Stomach (tissue), 4 donors: ENCODE measurements around the gene ZAR1.

Experiments used
- EP300 ChIP-seq: sonication (generic); formaldehyde crosslinking; IDR thresholded peaks from one replicate; pipeline ENCODE4 v1.6.1; 2017; ENCODE audit warnings: antibody characterized with exemption
- POLR2A ChIP-seq, 4 donors: fragments of 450-650 bp; IDR thresholded peaks; one replicate each; pipeline ENCODE4 v1.6.1; 2016; ENCODE audit warnings: antibody characterized with exemption in 4 of 4, control low read depth in 2 of 4, mild to moderate bottlenecking in 1 of 4, moderate library complexity in 1 of 4
- POLR2AphosphoS5 ChIP-seq, 3 donors: sonication (generic); formaldehyde crosslinking; IDR thresholded peaks; one replicate each; pipeline ENCODE4 v1.6.1; 2016; ENCODE audit warnings: antibody characterized with exemption in 3 of 3

DNA sequence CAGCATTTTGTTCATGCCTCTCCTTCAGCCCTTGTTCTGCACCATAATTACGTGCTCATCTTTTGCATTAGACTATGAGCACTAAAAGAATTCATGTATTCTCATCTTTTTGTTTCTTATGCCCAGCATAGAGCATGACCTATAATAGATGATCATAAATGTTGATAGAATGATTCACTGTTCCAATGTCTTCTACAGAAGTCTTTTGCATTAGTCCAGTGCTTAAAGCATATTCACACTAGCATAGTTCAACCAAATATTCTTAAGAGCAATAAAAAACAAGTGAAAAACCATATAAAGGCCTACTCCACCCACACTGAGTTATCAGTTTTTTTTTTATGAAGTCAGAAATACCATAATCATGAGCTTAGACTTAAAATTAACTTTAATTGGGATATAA, 43.4 kb upstream of the ZAR1 start:
- TF ChIP-seq POLR2AphosphoS5 (IDR thresholded peaks at IDR 0.05) = no peak
- no peak for TF ChIP-seq POLR2A (IDR thresholded peaks at IDR 0.05)
- no peak for TF ChIP-seq EP300
